ENCODE results near the gene COL23A1. TPM values are rescaled to one million over a fixed set of nuclear protein-coding genes. Genes with fewer than 3 reads are reported as not detected.

The COL23A1 gene
- total and polyA plus RNA-seq, 2 of the 13 experiments (the other 11 are each of a cell fraction or from before 2014, with no cell fraction given): not detected

DNA sequence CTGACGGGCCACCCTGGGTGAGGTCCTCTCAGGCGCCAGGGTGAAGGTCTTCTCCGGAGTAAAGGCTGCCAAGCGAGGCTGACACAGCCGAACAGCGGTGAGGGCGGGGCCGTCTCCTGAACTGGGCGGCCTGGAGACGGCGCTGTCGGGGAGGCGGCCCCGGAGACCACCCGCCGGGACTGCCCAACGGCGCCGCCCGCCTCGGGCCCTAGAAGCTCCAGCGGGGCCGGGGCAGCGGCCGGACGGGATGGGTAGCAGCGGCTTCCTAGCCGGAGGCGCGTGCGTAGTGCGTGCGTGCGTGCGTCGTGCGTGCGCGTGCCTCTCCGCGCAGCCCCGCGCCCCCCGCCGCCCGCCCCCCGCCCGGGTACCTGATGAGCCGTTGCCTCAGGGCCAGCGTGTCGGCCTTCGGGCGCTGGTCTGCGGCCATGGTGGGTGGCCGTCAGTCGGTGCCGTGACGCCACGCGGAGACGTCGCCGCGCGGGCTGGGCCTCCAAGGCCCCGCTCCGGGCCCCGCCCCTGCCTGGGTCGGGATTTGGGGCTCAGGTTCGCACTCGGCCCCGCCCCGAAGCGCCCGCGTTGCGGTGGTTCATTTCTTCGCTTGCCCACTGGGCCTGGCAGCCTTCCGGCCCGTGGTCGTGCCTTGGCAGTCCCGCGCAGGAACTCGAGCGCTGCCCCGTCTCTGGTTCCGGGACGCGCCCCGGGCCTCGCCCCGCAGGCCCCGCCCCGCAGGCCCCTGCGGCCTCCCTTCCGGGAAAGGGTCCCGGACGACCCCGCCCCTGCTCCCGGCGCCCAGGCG, 357.9 kb downstream of the COL23A1 start, which contains the start of gene PHYKPL (continued):
- peak; percentile 64; the same call in 1 of the 2 replicates for TF ChIP-seq ZNF317 (CRISPR knock-in tag; IDR thresholded peaks at IDR 0.05)
- TF ChIP-seq, protein P1, sequence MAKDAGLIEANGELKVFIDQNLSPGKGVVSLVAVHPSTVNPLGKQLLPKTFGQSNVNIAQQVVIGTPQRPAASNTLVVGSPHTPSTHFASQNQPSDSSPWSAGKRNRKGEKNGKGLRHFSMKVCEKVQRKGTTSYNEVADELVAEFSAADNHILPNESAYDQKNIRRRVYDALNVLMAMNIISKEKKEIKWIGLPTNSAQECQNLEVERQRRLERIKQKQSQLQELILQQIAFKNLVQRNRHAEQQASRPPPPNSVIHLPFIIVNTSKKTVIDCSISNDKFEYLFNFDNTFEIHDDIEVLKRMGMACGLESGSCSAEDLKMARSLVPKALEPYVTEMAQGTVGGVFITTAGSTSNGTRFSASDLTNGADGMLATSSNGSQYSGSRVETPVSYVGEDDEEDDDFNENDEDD (CRISPR knock-in tag; IDR thresholded peaks at IDR 0.05; ENCODE audit: borderline replicate concordance): peak; percentile 12; the same call in 1 of the 2 replicates
- TF ChIP-seq ZNF607 (CRISPR knock-in tag; IDR thresholded peaks at IDR 0.05; ENCODE audit: borderline replicate concordance): peak; percentile 45
- TF ChIP-seq SALL1 (CRISPR knock-in tag; IDR thresholded peaks at IDR 0.05): peak; percentile 34; the same call in 1 of the 2 replicates
- peak; percentile 67; the same call in 1 of the 2 replicates for TF ChIP-seq ZNF792 (CRISPR knock-in tag; IDR thresholded peaks at IDR 0.05)
- TF ChIP-seq ZNF709 (CRISPR knock-in tag; IDR thresholded peaks at IDR 0.05): peak; percentile 18; the same call in 1 of the 2 replicates
- peak; percentile 63; the same call in 1 of the 2 replicates for TF ChIP-seq SALL2 (CRISPR knock-in tag; IDR thresholded peaks at IDR 0.05)
- TF ChIP-seq ZFP36 (IDR thresholded peaks at IDR 0.05; ENCODE audit: borderline replicate concordance, low read depth, low read length, partially characterized antibody): no peak
- no peak for TF ChIP-seq SRY (CRISPR knock-in tag; IDR thresholded peaks at IDR 0.05)
- TF ChIP-seq MED8 (CRISPR knock-in tag; IDR thresholded peaks at IDR 0.05; ENCODE audit: insufficient replicate concordance): peak; percentile 65
- peak; percentile 18; the same call in 1 of the 2 replicates for TF ChIP-seq HDAC1 (CRISPR knock-in tag; IDR thresholded peaks at IDR 0.05)
- no peak for TF ChIP-seq TCF12 (IDR thresholded peaks at IDR 0.05)
- TF ChIP-seq TCF12 (CRISPR knock-in tag; IDR thresholded peaks at IDR 0.05): 0 out of 2 replicates have a peak, but pooled peaks have one; percentile 5
- peak; percentile 42; the same call in 1 of the 2 replicates for TF ChIP-seq DMAP1 (CRISPR knock-in tag; IDR thresholded peaks at IDR 0.05)
- TF ChIP-seq NFAT5 (CRISPR knock-in tag; IDR thresholded peaks at IDR 0.05): no peak; the same call in 1 of the 2 replicates
- no peak; the same call in 1 of the 2 replicates for TF ChIP-seq KLF12 (CRISPR knock-in tag; IDR thresholded peaks at IDR 0.05; ENCODE audit: borderline replicate concordance)
- TF ChIP-seq ZNF121 (CRISPR knock-in tag; IDR thresholded peaks at IDR 0.05): peak; percentile 99
- no peak for TF ChIP-seq BRD4 (CRISPR knock-in tag; IDR thresholded peaks at IDR 0.05)
- peak; percentile 74 for TF ChIP-seq ZNF761 (CRISPR knock-in tag; conservative IDR thresholded peaks at IDR 0.05)
- no peak for TF ChIP-seq ZNF737 (CRISPR knock-in tag; IDR thresholded peaks at IDR 0.05; ENCODE audit: borderline replicate concordance)
- TF ChIP-seq ZBTB14 (CRISPR knock-in tag; IDR thresholded peaks at IDR 0.05): peak; percentile 92
- peak; percentile 21; the same call in 1 of the 2 replicates for TF ChIP-seq ZSCAN9 (CRISPR knock-in tag; IDR thresholded peaks at IDR 0.05; ENCODE audit: borderline replicate concordance)
- peak; percentile 19 for TF ChIP-seq MXD4 (CRISPR knock-in tag; IDR thresholded peaks at IDR 0.05)
- peak; percentile 77 for TF ChIP-seq REL (CRISPR knock-in tag; conservative IDR thresholded peaks at IDR 0.05)
